Testis (tissue), 2 donors: ENCODE data around the gene BCL2L11.

Source experiments
- POLR2A ChIP-seq: fragments of 450-650 bp; IDR thresholded peaks from one replicate; pipeline ENCODE4 v1.6.1; 2017; ENCODE audit warnings: antibody characterized with exemption, mild to moderate bottlenecking, moderate library complexity
- TF ChIP-seq, protein P1 (sequence below), 3 experiments: fragments of 450-650 bp in 2 of 3; fragments of 200-600 bp in 1 of 3; sonication (generic) in 1 of 3; IDR thresholded peaks; one replicate each; pipeline ENCODE4 v1.5.1; 2016 to 2019; ENCODE audit warnings: antibody characterized with exemption in 3 of 3, mild to moderate bottlenecking in 2 of 3, moderate library complexity in 1 of 3

DNA sequence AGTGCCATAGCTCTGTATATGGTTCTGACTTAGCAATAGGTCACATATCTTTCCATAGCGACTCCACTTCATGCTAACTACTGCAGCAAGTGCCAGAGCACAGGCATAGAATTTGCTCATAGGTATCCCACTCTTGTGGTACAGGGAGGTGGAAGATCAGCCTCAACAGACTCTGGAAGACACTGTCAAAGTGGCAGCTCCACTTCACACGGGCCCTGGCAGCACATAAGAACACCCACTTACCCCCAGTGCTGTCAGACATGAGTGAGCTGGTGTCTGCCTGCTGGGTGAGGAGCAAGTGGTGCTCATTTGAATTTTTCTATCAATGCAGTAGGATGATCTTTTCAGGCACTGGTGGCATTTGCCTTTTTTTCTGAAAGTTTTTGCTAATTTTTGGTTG lies 48.6 kb downstream of the BCL2L11 start:
- TF ChIP-seq, protein P1, sequence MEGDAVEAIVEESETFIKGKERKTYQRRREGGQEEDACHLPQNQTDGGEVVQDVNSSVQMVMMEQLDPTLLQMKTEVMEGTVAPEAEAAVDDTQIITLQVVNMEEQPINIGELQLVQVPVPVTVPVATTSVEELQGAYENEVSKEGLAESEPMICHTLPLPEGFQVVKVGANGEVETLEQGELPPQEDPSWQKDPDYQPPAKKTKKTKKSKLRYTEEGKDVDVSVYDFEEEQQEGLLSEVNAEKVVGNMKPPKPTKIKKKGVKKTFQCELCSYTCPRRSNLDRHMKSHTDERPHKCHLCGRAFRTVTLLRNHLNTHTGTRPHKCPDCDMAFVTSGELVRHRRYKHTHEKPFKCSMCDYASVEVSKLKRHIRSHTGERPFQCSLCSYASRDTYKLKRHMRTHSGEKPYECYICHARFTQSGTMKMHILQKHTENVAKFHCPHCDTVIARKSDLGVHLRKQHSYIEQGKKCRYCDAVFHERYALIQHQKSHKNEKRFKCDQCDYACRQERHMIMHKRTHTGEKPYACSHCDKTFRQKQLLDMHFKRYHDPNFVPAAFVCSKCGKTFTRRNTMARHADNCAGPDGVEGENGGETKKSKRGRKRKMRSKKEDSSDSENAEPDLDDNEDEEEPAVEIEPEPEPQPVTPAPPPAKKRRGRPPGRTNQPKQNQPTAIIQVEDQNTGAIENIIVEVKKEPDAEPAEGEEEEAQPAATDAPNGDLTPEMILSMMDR (IDR thresholded peaks at IDR 0.05): no peak
- TF ChIP-seq POLR2A: no peak
